Mesenteric fat pad (tissue), 1 donor: ENCODE measurements around the gene TLL1. TPM values are rescaled to one million over a fixed set of nuclear protein-coding genes. Genes with fewer than 3 reads are reported as not detected.

Experiments
- DNase-seq: peaks from one replicate; pipeline ENCODE4 v3.0.0-alpha.2; 2020; ENCODE audit warnings: low spot score
- total RNA-seq: library from RNA; stranded (reverse); fragmentation: NEBNext Ultra II Directional; extraction: Animal tissue kit (Norgen Biotek cat#: 25700); gene quantifications from one replicate; pipeline ENCODE4 v1.2.1, GENCODE V29; 2021
- donor health status: DM: yes; HTN: yes; CAD: no.

Gene TLL1
- total RNA-seq, 1 donor from 2014 or later: 7.2 TPM

DNA sequence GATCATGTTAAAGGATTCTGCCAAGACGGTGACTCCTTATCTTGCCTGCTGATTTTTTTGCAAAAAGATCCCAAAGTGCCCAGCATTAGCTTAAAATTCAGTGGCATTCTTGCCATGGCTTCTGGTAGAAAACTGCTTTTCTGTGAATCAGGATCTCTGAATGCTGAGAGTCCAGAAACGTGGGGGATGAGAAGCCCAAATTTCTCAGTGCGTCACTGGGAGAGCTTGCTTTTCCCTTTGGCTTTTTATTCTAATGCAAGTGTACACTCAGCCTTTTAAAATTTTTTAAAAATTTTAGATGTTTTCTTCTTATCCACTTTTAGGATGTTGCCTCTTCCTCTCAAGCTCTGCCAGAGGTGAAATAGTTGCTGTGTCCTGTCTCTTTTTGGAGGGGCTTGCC is 98.4 kb downstream of the TLL1 start:
- DNase-seq: no peak

DNA sequence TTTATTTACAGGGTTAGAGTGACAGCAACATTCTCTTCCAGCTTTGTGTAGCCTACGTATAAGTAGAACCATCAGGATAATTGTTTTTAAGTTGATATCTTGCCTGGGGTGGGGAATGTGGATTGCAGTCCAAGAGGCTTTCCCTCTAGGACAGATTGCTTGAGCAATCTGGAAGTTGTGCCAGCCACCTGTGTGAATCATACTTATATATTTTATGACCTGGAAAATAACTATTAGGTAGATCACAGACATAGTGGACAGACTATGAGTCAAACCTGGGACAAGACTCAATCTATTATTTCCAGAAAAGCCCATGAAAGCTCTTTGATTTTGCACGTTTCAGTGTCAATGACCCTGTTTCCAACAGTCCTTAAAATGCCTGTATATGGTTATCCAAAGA is 98.9 kb downstream of the TLL1 start:
- DNase-seq: no peak

DNA sequence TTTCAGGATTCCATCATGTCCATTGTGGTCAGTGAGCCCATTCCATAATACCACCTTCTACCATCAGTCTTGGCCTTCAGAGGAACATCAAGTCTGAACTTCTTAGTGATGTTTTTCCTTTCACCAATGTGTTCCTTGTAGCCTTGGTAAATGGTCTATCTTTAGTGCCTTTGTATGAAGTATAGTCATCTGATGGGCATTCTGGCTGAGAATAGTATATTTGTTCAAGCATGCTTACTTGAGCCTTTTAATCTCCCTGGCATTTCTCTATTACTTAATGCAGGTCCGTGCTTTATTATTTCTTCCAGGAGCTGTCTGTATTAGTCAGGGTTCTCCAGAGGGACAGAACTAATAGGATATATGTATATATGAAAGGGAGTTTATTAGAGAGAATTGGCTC is 99.7 kb downstream of the TLL1 start:
- DNase-seq: no peak

DNA sequence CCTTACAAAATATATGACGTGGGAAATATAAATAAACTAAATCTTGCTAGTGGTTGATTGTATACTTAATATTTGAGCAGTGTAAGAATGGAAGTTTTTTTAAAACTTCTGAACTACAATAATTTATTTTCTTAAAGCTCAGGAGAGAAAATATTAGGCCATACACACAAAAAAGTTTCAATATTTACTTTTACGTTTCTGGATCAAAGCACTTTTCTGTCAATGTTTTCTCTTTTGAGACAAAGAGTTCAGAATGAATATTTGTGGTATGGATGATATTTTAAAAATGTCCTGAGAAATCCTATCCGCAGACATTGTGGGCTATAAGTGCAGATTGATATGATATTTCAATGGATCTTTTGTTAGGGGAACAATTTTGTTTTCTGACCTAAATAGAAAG is 109.9 kb downstream of the TLL1 start:
- DNase-seq: no peak

DNA sequence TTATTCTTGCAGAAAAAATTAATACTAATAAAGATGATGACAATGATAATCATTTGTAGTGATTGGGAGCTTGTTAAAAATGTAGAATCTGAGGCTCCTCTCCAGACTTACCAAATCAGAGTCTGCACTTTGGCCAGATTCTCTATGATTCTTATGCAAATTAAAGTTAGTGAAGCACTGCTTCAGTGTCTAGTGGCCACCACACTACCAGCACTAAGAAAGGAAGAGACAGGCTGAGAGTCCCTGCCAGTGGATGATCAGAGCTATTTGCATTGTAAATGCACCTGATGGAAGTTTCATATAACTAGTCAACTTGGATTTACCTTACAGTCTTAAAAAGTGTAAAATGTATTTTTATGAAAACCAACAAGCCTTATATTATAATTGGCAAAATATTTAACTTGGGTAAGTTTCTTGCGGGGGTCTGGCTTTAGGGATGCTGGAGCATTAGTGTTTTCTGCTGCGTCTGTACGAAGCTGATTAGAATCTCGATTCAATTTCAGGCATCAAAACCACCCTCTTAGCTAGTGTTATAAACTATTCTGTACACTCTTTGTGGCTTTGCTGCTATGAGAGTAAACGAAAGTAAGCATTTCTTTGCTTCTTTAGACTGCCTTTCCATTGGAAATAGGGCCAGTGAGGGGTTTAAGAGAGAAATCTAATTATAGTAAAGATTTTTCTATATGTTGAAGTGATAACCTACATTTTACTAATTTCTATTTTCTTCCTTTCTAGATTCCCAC is 114.1 kb downstream of the TLL1 start:
- DNase-seq: no peak

DNA sequence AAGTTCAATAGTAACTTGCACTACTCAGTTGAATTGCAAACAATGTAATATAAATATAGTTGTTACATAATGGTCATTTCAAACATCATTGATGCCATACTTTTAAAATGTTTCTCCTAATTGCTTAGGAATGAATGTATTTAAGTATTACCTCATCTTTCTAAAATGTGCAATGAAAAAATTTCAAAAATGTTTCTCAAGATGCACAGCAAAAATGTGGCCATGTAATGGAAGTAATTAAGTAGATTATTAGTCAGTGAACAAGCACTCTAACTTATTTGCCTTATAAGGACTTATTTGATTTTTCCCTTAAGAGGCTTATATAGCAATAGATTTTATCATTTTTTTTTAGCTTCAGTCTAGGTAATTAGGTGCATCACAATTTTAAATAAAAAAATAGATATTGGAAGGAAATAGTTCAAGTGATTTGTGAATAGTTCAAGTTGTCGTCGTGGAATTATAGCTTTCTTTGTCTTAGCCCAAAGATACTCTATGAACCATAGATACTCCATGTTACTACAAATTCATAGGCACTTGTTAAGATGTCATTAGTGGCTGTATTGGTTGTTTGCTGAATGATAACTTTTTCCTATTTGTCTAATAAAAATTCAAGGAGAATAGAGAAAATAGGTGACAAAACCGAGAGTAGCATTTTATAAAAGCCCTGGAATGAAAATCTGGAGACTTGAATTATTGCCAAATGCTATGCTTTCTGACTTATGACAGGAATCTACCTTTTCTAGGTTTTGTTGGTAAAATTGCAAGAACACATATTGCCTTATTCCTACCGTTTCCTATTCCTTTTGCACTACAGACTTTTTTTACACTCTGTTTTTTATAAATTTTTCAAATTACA is 118.5 kb downstream of the TLL1 start:
- DNase-seq: no peak

DNA sequence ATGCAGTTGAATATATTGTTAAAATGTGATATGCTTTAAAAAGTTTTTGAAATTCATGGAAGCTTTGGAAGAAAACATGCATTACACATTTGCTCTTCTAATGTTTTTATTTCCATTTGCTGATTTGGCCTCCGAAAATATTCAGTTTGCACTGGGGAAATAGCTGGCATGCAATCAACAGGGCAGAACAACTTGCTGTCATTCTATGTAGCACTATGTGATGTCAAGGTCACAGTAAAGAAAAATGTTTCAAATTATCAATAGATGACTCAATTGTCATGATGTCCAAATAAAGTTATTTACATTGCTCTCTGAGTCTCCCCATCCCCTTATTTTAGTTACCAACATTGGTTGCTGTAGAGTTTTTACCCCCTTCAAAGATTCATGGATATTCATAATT is 119.2 kb downstream of the TLL1 start:
- no peak for DNase-seq

DNA sequence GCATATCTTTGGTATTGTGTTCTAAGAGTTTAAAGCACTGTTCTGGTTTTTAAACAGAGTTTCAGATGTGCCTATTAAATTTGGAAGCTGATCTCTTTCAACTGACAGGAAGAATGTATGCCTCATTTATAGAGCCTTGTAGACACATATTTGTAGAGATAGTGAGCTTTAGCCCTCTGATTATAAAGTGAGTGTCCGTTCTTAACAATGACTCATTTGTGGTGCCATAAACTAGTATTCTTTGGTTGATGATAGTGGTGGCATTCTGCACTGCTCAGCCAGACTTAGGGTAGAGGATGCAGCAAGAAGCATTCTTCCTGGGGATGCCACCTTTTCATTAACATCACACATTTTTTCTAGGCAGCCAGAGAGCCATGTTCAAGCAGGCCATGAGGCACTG is 121.7 kb downstream of the TLL1 start:
- DNase-seq: no peak

DNA sequence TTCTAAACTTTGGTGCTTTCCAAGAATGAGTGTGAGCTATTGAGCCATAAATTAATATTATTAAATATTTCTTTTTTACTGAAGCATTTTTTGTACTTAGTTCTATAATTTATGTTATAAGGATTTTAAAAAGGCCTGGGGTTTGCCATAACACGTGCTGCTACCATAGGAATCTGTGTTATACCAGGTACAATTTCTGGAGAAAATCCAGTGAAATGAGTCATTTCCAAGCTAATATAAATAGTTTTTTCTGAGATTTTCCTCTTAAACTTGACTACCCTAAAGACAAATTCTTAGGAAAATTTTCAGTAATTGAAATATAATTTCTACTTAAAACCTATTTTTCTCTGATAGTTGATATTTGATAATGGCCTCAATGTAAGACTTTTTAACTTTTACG is 130.8 kb downstream of the TLL1 start:
- no peak for DNase-seq

DNA sequence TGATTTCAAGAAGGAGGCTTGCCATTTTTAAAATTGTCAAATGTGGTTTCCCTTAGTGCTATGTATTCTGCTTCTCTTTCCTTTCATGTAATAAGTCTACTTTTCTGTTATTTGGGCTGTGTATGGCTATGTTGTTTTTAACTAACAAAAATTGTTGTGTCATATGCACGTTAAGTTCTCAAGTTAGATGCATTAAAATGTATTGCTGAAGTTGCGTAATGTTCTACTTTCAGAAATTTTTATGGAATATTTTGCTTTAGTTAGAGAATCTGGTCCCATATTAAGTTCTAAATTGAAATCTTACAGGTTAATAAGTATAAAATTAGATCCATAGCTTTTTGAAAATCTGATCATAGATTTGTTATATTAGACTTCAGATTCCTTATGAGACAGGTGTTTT is 133.2 kb downstream of the TLL1 start:
- DNase-seq: no peak

DNA sequence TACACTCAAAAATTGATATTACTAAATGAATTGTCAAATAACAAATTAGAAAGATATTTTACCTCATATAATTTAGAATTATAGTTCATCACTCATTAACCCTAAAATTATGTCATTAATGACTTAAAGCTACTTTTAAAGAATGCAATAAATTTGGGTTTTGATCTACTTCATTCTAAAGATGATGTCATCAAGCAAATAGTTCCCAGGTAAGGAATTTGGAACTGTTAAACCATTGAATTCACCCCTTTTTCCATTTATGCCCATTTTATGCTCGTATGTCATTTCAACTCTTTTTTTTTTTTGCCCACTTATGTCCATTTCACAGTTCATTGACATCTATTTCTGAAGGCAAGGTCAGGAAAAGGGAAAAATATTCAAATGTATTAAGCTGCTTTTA is 135.5 kb downstream of the TLL1 start:
- DNase-seq: no peak

DNA sequence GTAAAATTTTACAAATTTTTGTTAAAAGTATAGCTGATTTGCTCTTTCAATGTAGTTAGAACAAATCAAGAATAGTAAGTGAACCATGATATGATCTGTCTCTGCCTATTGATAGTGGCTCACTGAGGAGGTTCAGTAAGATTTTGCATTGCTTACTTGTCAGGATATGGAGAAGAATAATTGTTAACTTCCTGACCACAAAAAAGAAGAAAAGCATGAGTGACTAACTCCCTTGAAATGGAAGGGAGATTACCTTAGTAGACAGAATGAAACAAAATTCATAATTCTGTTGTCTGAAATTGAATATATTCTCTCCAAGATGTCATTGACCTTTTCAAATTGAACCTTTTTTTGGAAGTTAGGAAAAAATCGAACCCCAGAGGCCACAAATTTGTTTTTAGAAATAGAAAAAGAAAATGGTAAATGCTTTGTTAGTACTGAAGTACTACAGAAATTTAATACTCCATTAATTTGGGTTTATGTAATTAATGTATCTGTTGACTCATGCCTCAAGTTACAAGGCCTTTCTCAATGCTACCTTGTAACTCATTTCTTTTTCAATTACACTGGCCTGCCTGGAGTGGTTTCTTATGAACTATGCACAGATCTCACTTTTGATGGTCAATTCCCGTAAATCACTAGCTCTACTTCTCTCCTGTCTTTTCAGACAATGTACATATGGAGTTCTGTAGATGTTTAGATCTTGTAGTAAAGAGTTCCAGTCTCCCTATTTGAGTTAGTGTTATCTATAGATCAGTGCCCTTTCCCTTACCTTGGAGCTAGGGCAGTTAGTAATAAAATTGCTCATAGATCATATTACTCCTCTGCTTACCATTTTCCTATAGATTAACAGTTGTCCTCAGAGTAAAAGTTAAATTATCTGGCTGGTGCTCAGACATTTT is 139.3 kb downstream of the TLL1 start:
- DNase-seq: no peak

DNA sequence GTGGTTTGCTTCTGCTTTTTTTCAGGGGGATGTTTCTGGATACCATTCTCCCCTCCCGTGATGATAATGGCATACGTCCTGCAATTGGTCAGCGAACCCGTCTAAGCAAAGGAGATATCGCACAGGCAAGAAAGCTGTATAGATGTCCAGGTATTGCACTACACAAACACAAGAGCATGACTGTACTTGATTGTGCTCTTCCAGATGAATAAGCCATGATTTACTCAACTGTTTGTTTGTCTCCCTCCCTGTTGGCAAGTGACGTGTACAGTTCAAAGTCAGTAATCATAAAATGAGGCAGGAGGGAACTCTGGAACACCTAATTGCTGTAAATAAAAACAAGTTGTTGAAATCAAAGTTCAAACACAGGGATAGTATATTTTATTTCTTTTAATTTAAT is 141.4 kb downstream of the TLL1 start:
- no peak for DNase-seq

DNA sequence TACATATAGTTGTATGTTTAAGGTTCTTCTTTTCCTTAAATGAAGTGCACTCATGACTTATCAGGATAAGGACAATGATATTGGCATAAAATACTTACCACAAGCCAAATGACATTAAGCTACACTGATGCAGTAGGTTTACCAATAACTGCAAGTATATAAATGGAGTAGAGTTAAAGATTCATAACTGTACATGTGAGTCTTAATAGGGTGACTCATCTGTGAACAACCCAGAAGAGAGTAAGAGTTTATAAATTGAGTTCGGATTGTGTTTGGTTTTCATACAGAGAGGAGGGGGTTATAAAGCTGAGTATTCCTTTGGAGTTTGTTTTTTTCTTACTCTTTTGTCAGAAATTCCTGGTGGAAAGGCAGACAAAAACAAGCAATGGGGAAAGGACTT is 144.8 kb downstream of the TLL1 start:
- no peak for DNase-seq

DNA sequence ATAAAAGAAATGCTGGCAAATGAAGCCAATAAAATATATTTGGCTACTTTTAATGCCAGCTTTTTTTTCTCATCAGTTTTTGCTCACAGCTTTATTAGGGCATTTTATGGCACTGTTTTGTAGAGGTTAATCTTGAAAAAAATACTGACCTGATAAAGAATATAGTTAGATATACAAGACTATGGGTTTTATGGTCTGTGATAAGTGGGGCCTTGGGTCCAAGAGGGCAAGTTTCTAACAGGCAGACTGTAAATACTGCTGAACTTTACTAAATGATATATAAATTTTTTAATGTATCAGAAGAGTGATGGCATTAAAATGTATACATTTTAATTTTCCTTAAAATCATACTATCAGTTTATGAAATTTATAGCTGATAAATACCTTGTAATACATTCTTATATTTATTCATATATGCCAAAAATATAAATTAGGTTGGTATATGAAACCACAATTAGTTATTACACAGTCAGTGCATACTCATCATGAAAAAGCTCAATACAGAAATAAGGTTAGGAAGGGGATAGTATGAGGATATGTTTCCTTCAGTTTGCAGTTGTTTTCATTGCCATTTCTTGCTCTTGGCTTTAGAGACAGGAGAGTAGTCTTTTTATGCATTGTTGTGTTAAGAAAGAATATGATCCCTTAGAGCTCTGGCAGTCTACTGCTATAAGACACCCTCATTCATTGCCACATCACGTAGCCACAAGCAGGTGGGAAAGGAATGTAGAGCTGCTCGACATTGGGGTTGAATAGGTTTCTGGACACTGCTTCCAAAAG is 146.6 kb downstream of the TLL1 start:
- no peak for DNase-seq

DNA sequence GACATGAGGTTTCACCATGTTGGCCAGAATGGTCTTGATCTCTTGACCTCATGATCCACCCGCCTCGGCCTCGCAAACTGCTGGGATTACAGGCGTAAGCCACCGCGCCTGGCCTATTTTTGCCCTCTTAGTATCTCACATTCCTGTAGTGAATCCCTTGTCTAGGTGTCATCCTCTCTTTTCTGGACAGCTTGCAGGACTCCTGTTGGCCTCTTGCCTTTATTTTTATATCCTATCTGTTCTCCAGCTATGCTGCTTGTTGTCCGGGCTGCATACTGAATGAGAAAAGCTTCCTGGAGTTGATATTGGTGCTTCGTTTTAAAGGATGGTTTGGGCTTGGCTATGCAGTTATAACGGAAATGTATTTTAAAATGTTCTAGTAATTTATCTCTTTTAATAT is 148.6 kb downstream of the TLL1 start:
- no peak for DNase-seq

DNA sequence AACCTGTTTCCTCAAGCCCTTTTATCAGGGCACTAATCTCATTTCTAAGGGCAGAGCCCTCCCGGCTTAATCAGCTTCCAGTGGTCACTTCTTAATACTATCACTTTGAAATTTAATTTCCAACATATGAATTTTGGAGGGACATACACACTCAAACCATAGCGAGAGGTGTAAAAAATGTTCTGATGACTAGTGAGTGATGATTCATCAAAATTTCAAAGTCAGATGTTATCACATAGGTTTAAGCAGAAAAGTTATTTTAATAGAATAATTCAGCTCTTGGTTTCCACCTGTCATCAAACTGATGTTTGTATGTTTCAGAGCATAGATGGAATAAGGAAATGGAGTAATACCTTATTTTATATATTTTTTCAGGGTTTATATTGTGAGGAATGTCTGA is 161.9 kb downstream of the TLL1 start:
- DNase-seq: no peak

DNA sequence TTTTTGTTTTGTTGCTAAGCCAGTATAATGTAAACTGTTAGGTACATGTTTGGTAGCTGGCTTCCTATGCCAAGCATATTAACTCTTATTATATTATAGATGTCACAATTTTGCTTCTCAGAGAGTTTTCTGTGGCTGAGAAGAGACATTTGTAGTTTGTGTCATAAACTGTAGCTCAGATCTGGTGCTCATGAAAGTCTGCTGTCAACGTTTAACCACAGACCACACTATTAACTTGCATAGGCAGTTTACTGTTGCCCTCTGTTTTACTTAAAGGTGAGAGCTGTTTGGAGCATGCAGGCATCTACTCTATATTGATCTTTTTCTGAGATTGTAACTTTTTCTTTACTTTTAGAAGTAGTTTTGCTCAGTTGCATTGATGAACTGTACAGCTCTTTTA is 166.8 kb downstream of the TLL1 start:
- no peak for DNase-seq

DNA sequence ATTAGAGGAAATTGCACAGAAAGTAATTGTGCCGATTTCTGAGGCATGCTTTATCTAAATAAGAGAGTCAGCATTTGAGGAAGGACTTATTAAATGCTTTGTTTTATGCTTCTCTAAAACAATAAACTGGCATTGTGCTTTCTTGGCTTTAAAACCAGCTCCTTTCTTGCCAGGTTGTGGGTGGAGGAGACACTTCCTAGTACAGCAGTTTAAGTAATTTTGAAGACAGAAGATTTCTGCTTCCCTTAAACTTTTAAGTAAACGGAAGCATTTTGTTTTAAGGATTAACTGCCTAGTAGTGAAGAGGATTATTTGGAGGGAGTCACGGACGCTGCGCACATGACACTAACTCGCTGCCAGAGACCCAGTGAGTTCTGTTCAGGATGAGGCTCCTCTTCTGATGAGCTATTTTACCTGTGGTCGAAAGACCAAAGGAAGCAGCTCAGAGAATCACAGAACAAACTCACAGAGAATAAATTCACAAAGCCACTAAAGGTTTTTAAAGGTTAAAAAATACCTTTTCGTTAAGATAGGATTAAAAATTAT is 169.5 kb downstream of the TLL1 start:
- no peak for DNase-seq

DNA sequence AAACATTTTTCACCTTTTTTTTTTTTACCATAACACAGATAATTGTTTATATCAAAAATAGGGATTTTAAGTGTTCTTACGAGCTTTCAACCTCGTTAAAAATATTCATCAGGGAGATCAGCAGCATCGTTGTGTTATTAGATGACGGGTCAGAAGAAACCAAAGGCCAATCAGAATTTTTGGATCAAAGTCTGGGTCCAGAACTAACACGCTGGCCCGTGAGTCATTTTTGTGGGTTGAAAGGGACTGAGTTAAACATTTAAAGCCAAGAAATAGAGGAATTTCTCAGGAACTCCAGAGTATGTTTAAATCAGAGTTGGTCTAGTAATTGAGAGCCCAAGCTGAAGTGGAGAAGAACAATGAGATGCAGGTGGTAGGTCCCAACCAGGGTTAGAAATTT is 170.8 kb downstream of the TLL1 start:
- DNase-seq: no peak

DNA sequence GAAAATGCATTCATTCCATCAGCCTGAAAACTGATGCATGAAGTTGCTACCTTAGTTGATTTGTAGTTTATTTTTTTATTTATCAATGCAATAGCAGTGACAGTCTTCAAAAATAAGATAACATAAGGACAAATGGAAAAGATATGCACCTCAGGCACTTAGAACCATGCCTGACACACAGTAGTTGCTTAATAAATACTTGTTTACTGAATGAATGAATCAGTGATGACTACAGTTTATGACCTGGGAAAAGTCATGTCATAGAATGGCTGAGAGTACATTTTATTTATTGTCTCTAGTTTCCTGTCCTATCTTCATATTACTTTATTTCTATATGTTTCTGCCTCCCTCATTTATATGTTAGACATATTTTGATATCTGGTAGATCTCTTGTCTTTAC is 171.8 kb downstream of the TLL1 start:
- no peak for DNase-seq
